Umbilical cord (tissue), 2 donors: ENCODE data around the gene MAGEB18. TPM values are rescaled to one million over a fixed set of nuclear protein-coding genes. Genes with fewer than 3 reads are reported as not detected.

ENCODE experiments used
- DNase-seq: peaks from one replicate; pipeline ENCODE4 v3.0.0-alpha.2; 2015; ENCODE audit warnings: low spot score
- total RNA-seq: library from RNA; depleted of rRNA; stranded (reverse); fragments of >200 nt; gene quantifications from one replicate; pipeline ENCODE4 v1.2.3, GENCODE V29; 2014; ENCODE audit warnings: low replicate concordance; ENCODE audit not compliant: insufficient read depth

The MAGEB18 gene
- total RNA-seq, result not detected

GRCh38 chrX:26138274-26138673, at the start of gene MAGEB18:
TSS of gene MAGEB18 (plus strand) at chrX:26138343. CDS start at chrX:26138986, 643 bp downstream.
- DNase-seq, result no peak

- DNase-seq, result peak; percentile 21
These were observed 37.7 kb upstream of the MAGEB18 start for GRCh38 chrX:26100421-26100920.

- DNase-seq, result no peak
These were observed 29.0 kb upstream of the MAGEB18 start for GRCh38 chrX:26109142-26109541.

GRCh38 chrX:26146024-26146423, 7.9 kb downstream of the MAGEB18 start:
- DNase-seq, result peak; percentile 0

GRCh38 chrX:26160301-26160700, 22.2 kb downstream of the MAGEB18 start, which contains the start of gene MAGEB6B:
TSS of gene MAGEB6B (plus strand) at chrX:26160601. CDS start at chrX:26160601, 0 bp downstream.
- no peak for DNase-seq

Other genes with a start within 250 kb of the MAGEB18 start
- not detected for gene MAGEB6B, start 22.3 kb downstream of the MAGEB18 start, total RNA-seq
- gene MAGEB6, start 54.1 kb downstream of the MAGEB18 start, total RNA-seq, result not detected
- not detected for gene MAGEB5, start 77.8 kb downstream of the MAGEB18 start, total RNA-seq